ENCODE data around the gene BET1L.
"Not testable (repeated sequence)": the region's sequence is repeated elsewhere in the genome, so short reads cannot be mapped to it uniquely, and the experiment has no call there.

The BET1L gene

DNA sequence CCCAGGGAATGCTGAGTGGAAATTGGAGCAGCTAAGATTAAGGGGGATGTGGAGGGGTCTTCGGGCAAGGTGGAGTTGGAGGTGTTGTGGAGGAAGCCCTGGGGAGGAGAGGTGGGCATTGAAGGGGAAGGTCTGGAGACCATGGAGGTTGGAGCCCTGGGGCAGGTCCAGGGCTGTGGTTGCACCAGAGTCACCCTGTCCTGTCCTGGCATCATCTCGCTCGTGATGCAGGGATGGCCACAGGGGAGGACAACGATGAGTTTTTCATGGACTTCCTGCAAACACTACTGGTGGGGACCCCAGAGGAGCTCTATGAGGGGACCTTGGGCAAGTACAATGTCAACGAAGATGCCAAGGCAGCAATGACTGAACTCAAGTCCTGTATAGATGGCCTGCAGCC is 13.7 kb downstream of the BET1L start:
- DNase-seq: not testable (repeated sequence)

DNA sequence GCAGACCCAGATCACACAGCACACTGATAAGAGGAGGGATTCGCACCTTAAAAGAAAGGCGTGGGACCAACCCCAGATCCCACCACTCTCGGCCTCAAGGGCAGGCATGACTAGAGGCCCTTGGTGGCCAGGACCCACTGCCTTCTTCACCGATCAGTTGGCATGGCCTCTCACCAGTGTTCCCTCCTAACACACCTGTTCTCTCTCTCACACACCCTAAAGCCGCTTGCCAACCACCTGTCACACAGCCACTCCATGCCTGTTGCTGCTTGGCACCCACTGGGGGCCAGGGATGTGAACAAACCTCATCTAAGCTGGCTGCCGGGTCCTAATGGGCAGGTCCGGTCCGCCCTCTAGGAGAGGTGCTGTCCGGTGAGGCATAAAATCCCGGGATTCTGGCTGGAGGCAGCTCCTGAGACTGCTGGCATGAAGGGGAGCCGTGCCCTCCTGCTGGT is 14.5 kb downstream of the BET1L start, which contains the start of gene SCGB1C1:
Gene SCGB1C1 (plus strand): TSS at position 405 of the 455 bp plus-strand sequence. CDS start 22 bp downstream, at position 427.
- DNase-seq: not testable (repeated sequence)

DNA sequence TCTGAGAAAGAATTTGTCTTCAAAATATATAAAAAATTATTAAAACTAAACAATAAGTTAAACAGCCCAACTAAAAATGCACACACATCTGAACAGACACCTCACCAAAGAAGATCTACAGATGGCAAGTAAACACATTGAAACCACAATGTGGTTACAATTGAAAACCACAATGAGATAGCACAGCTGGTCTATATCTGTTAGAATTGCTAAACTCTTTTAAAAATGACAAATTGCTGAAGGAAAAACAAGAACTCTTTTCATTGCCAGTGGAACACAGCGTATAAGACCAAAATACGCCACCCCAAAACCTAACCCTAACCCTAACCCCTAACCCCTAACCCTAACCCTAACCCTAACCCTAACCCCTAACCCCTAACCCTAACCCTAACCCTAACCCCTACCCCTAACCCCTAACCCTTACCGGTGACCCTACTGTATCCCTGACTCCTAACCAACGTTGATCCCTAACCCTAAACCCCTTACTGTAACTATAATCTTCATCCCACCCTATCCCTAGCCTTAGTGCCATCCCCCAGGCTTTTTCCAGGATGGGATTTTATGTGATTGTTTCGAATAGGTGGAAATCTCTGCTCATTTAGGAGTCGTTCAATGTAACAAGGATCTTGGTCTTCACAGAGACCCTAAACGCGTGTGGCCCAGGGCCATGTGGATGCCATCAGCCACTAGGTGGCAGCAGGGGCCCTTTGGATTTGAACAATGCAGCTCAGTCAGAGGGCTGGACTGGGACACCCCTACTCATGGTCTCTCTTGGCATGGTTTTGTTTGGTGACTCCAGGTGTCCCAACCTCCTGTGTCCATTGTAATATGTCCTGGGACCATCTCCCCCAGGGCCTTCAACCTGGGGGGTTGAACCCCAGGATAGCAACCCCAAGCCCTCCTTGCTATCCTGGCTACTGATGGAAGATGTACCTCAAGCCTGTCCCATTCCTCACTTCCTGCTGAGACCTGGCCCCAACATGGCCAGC is 15.4 kb downstream of the BET1L start:
- DNase-seq: not testable (repeated sequence)

DNA sequence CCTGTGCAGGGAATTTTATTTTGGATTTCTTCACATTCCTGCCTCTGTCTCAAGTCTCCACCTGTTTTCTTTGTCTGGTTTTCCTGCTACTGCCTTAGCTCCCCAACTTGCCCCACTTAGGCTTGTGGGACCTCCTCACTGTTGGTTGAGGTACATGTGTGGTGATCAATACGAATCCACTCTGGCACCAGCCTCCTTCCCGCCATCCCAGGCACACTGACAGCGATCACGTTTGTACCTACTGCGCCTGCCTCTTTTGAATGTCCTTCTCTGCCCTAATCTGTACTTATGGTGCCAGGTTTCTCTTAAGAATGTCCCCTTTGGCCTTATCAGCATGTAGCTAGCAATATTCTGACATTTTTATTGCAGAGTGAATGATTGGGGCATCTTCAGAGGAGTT is 16.7 kb downstream of the BET1L start:
- DNase-seq: not testable (repeated sequence)

DNA sequence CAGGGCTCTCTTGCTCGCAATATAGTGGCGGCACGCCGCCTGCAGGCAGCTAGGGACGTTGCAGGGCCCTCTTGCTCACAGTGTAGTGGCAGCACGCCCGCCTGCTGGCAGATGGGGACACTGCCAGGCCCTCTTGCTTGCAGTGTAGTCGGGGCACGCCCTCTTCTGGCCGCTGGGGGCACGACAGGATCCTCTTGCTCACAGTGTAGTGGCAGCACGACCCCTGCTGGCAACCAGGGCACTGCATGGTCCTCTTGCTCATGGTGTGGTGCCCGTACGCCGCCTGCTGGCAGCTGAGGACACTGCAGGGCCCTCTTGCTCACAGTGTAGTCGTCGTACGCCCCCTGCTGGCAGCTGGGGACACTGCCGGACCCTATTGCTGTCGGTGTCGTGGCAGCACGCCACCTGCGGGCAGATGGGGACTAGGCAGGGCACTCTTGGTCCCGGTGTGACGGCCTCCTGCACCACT is 17.3 kb downstream of the BET1L start:
- not testable (repeated sequence) for DNase-seq

DNA sequence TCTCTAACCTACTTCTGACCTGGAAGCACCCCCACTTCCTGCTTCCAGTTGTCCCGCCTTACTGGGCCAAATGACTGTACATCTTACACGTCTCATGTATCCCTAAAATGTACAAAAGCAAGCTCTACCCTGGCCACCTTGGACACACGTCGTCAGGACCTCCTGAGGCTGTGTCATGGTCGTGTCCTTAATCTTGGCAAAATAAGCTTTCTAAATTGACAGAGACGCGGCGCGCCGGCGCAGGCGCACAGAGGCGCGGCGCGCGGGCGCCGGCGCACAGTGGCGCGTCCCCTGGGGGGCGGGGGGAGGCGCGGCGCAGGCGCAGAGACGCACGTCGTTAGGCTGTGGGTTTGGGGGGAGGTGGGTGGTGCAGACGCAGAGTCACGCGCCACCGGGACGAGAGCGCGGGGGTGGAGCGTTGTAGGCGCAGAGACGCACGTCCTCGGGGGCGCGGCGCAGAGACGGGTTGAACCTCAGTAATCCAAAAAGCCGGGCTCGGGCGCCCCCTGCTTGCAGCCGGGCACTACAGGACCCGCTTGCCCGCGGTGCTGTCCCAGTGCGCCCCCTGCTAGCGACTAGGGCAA is 17.9 kb downstream of the BET1L start:
- DNase-seq: not testable (repeated sequence)

DNA sequence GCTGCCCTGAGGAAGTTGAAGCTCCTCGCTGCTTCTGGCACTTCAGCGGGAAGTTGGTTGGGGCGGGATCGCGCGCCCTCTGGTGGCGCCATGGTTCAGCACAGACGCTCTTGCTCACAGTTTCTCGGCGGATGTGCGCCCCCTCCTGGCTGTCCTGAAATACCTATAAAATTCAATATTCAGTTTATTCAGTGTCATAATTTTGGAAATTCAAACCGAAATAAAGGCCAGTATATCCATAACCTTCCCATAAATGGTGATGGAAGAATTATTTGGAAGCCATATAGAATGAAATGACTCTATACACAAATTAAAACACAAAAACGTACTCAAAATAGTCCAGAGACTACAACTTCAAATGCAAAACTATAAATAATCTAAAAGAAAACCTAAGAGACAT is 27.0 kb downstream of the BET1L start:
- not testable (repeated sequence) for DNase-seq
